GM18526 (cell line): ENCODE data around the gene ITPR2.
A peak's percentile ranks its signal among the peaks of the same experiment; 100 is the strongest.

Experiments used
- POLR2A ChIP-seq: IDR thresholded peaks from 3 replicates; pipeline ENCODE4 v1.6.1; 2011; ENCODE audit not compliant: insufficient read length; ENCODE audit errors: extremely low read depth

The ITPR2 gene

GRCh38 chr12:26832822-26833742 is at the start of gene ITPR2:
TSS of gene ITPR2 (minus strand) at chr12:26833194. CDS start at chr12:26832781, 413 bp downstream.
- peak; percentile 91 for TF ChIP-seq POLR2A

- TF ChIP-seq POLR2A = no peak
Measured at GRCh38 chr12:26880625-26881024, 47.6 kb upstream of the ITPR2 start.

- no peak for TF ChIP-seq POLR2A
Measured at GRCh38 chr12:26878661-26879119, 45.7 kb upstream of the ITPR2 start.

DNA sequence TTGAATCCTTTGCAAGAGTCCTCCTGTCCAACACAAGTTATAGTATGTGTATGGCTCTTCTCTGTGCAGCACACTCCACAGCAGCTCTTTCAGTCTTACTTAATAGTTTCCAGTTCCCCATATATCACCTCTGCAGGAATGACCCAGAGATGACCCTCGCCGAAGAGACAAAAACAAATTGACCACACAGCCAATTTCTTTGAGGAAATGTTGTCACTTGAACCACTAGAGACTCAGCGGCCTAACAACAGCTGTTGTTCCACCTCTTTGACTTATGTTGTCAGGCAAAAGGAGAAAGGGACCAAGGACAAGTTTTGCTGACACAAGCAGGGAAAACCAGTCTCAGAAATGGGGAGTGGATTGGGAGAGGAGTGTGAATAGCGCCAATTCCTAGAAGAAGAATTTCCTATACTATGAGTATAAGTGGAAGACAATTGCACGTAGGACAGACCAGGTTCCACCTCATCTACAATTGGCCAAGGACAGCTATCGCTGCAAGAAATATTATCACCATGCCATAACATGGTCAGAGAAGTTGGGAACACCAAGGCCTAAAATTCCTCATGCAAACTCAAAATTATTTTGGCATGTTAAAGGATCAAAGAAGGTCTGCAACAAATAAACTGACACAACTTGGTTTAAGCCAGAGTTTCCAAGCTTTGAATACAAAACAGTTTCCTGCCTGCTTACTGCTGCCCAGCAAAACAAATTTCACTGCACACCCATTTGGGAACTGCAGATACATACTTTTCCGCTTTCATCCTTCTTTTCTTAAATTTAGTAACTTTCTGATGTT is 41.7 kb upstream of the ITPR2 start:
- TF ChIP-seq POLR2A = no peak

- TF ChIP-seq POLR2A = no peak
Measured at GRCh38 chr12:26872625-26873024, 39.6 kb upstream of the ITPR2 start.

- no peak for TF ChIP-seq POLR2A
Measured at GRCh38 chr12:26871985-26872384, 39.0 kb upstream of the ITPR2 start.

GRCh38 chr12:26870491-26871419 is 37.8 kb upstream of the ITPR2 start:
- TF ChIP-seq POLR2A = no peak

DNA sequence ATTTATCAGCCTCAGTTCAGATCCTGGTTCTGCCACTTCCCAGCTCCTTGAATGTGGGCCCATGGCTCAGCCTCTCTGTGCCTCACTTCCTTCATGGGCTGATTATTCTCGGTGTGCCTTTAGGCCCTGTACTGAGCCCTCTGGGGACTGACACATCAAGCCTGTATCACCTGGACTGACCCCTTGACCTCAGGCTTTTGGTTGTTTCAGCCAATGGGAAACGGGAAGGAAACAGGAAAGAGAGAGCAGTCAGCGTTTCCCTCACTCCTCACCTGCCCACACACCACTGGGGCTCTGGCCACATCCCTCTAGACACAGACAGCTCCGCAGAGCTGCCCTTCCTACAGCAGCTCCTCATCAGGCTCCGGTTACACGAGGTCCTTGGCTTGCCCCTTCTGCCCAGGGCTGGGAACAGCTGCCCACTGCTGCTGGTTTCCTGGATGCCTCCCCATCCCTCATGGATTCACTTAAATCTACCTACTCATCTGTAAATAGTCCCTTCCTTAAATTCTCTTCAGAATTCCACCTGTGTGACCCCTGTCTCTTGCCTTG is 37.0 kb upstream of the ITPR2 start:
- TF ChIP-seq POLR2A = no peak

DNA sequence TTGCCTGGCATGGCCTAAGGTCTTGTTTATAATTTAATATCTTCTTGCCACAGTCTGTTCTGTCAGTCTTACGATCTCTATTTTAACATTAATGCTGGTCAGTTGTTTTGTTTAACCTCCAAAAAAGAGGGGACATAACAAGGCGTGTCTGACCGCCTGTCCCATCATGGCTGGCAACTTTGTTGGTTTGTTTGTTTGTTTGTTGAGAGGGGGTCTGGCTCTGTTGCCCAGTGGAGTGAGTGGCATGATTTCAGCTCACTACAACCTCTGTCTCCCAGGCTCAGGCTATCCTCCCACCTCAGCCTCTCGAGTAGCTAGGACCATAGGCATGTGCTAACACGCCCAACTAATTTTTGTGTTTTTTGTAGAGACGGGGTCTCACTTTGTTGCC is 36.1 kb upstream of the ITPR2 start:
- no peak for TF ChIP-seq POLR2A

GRCh38 chr12:26868447-26869103 is 35.6 kb upstream of the ITPR2 start:
- TF ChIP-seq POLR2A = no peak

DNA sequence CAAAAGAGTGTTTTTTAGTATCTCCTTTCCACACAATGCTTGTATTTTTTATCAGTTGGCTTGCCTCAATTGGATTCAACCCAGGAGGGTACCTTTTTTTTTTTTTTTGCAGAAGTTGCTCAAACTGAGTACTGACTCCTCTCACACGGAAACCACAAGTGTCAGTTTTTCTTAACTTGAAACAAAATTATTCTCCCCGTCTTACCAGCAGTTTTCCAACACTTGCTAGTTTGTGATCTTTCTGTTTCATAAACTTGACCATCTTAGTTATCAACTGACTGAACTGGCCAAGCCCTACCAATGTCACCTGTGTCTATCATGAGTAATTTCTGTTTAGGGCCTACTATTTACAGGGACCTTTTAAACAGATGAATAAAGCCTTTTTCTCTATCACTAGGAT is 34.1 kb upstream of the ITPR2 start:
- TF ChIP-seq POLR2A = no peak

DNA sequence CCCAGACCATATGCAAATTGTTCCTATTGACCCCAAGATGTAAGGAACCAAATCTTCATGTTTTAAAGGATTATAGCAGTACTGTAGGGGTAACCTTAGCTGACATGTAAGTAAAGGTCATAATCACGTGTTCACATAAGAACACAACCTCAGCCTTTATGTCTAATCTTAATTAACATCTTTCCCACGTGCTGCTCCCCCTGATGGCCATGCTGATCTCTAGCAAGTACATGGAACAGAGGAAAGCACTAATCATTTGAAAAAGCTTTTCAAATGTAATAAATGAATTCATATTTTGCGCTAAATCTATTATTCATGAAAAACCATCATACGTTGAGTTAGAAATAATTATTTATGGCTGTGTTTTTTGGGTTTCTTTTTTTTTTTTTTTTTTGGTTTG is 30.5 kb upstream of the ITPR2 start:
- TF ChIP-seq POLR2A = no peak

DNA sequence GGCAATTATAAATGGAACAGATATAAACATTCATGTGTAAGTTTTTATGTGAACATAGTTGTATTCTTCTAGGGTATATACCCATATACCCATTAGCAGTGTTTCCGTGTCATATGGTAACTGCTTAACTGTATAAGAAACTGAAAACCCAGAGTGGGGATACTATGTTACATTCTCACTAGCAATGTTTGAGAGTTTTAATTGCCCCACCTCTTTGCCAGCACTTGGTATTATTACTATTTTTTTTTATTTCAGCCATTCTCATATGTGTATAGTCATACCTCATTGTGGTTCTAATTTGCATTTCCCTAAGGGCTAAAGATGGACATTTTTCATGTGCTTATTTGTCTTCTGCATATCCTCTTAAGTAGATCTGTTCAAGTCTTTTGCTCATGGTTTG is 28.7 kb upstream of the ITPR2 start:
- TF ChIP-seq POLR2A = no peak

GRCh38 chr12:26857465-26858176 is 24.6 kb upstream of the ITPR2 start:
- TF ChIP-seq POLR2A = no peak

- TF ChIP-seq POLR2A = no peak
Measured at GRCh38 chr12:26855337-26855736, 22.3 kb upstream of the ITPR2 start.
